Ectodermal cell (in vitro differentiated cells): ENCODE data around the gene RBM18.

Source experiments
- H3K27ac ChIP-seq: 2 replicates; pipeline ENCODE4 v1.7.0; 2013; ENCODE audit warnings: mild to moderate bottlenecking, low read depth, low read length; ENCODE audit not compliant: insufficient read depth, poor library complexity, severe bottlenecking
- H3K27me3 ChIP-seq: 2 replicates; pipeline ENCODE4 v1.7.0; 2013; ENCODE audit warnings: mild to moderate bottlenecking, low read length; ENCODE audit not compliant: insufficient read depth, control insufficient read depth, poor library complexity, severe bottlenecking
- H3K36me3 ChIP-seq: one replicate; pipeline ENCODE4 v1.7.0; 2013; ENCODE audit warnings: low read length; ENCODE audit not compliant: control insufficient read depth, insufficient read depth
- H3K4me1 ChIP-seq: one replicate; pipeline ENCODE4 v1.7.0; 2013; ENCODE audit warnings: low read length; ENCODE audit not compliant: control insufficient read depth, insufficient read depth
- H3K4me3 ChIP-seq: 2 replicates; pipeline ENCODE4 v1.7.0; 2013; ENCODE audit warnings: low read depth, low read length, control low read depth; ENCODE audit not compliant: insufficient read depth
- H3K9me3 ChIP-seq: 2 replicates; pipeline ENCODE4 v1.7.0; 2013; ENCODE audit warnings: mild to moderate bottlenecking, low read length, moderate library complexity; ENCODE audit not compliant: control insufficient read depth
- WGBS, 2 experiments: methylation state at CpG; one replicate each; pipeline ENCODE4 v1.1.7; 2013; ENCODE audit warnings: missing lambda C conversion rate in 2 of 2; 5-methylcytosine and 5-hydroxymethylcytosine counted together

The RBM18 gene

GRCh38 chr9:122205176-122205575 lies 59.5 kb downstream of the RBM18 start:
- Histone ChIP-seq H3K4me3 (no peak overlapping the region), H3K27me3 (peaks cover 5% of the 10 kb centered on the region), H3K9me3 (no peaks in the 10 kb centered on the region), H3K36me3 (no peaks in the 10 kb centered on the region), H3K4me1 (no peaks in the 10 kb centered on the region), H3K27ac (no peak overlapping the region)
- WGBS, 2 experiments, result 91 to 92% methylated on average over 8 of the region's 8 CpGs

DNA sequence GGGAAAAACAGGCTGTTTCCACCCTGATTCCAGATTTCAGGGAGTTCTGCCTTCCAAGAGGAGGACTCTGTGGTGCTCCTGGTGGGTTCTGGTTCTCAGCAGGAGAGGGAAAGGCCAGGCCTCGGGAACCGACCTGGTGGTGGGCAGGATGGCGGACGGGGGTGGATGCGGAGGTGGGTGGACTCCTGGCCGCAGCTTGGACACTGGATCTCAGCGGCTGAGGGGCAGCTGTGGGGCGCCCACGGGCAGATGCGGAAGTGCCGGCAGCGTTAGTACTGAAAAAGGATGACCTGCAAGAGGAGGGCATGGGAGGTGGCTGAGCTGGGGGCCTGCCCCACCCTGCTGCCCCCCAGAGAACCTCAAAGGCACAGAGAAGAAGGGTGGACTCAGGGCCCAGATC lies 60.1 kb downstream of the RBM18 start:
- H3K4me1 ChIP-seq, result no peaks in the 10 kb centered on the region
- WGBS, 2 experiments, result 80 to 81% methylated on average over 12 of the region's 12 CpGs
- H3K27ac ChIP-seq, result no peak overlapping the region
- H3K36me3 ChIP-seq, result no peaks in the 10 kb centered on the region
- peaks cover 4% of the 10 kb centered on the region for H3K27me3 ChIP-seq
- H3K9me3 ChIP-seq, result no peaks in the 10 kb centered on the region
- no peak overlapping the region for H3K4me3 ChIP-seq

DNA sequence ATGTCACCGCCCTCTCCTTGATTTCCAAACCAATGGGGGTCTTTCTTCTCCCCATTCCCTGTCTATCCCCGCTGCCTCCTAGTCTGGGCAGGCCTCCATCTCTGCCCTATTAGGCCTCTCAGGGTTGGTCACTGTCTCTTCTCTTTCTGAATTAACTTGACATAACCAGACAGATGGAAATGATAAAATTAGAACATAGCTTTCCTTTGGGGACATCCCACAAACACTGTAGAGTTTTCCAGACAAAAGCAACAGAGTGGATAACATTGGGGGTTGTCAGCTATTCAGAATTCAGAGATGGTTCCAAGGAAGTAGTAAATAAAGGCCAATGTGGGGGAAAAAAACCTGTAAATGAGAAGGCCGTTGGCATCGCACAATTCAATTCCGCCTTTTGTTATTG lies 60.6 kb downstream of the RBM18 start:
- WGBS, 2 experiments, result 77 to 81% methylated on average over 5 of the region's 5 CpGs
- Histone ChIP-seq H3K4me3 (no peak overlapping the region), H3K36me3 (no peaks in the 10 kb centered on the region), H3K27me3 (peaks cover 4% of the 10 kb centered on the region), H3K4me1 (no peaks in the 10 kb centered on the region), H3K9me3 (no peaks in the 10 kb centered on the region), H3K27ac (no peak overlapping the region)

DNA sequence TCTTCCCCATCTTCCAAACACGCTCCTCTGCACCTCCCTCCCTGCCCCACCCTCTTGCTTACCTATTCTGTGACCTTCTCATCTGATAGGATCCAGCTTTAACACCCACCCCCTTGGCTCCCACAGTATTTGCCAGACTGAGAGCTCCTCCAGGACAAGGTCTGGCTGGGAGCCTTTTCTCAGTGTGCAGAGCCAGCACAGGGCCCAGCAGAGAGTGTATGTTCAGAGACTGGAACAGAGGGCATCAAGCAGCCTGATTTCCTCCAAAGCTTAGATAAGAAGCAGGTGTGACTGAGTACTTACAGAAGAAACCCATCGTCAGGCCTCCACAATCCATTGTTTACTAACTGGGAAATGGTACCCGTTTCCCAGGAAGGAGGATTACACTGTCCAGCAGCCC lies 62.5 kb downstream of the RBM18 start:
- peaks cover 7% of the 10 kb centered on the region for H3K4me1 ChIP-seq

GRCh38 chr9:122201641-122202040 lies 63.0 kb downstream of the RBM18 start:
- 92 to 96% methylated on average over 1 of the region's 1 CpG for WGBS, 2 experiments
- Histone ChIP-seq H3K4me1 (peaks cover 7% of the 10 kb centered on the region), H3K36me3 (no peaks in the 10 kb centered on the region), H3K9me3 (no peaks in the 10 kb centered on the region), H3K27me3 (no peaks in the 10 kb centered on the region), H3K27ac (no peak overlapping the region), H3K4me3 (no peak overlapping the region)

More for the DNA sequence above, 62.5 kb downstream of the RBM18 start:
- H3K4me3 ChIP-seq, result no peak overlapping the region
- H3K27ac ChIP-seq, result no peak overlapping the region
- H3K27me3 ChIP-seq, result no peaks in the 10 kb centered on the region
- H3K9me3 ChIP-seq, result no peaks in the 10 kb centered on the region
- no peaks in the 10 kb centered on the region for H3K36me3 ChIP-seq
- 89 to 91% methylated on average over 3 of the region's 3 CpGs for WGBS, 2 experiments

DNA sequence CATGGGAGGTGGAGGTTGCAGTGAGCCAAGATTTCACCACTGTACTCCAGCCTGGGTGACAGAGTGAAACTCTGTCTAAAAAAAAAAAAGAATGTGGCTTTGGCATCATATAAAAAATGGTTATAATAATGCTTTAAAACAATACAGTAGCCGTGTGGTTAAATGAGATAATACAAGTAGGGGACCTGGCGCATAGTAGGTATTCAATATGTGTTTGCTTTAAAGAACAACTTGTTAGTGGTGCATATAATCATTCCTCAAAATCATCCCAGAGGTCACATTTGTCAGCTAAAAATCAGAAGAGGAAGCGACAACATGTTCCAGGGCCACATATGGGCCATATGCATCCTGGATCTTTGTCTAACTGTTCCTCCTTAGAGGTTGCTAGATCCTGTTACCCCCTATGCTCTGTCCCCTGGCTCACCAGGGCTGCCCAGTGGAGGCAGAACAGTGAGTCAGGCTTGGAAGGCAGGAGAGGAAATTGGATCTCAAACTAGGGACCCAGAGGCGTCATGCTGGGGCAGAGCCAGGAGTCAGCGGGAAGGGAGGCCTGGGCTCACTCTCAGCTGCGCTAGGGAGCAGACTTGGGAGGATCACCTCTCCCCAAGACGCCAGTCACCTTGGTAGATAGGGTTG lies 63.6 kb downstream of the RBM18 start:
- Histone ChIP-seq H3K36me3 (no peaks in the 10 kb centered on the region), H3K27me3 (no peaks in the 10 kb centered on the region), H3K4me3 (no peak overlapping the region), H3K4me1 (peaks cover 7% of the 10 kb centered on the region), H3K27ac (no peak overlapping the region), H3K9me3 (no peaks in the 10 kb centered on the region)
- 94 to 96% methylated on average over 6 to 7 of the region's 7 CpGs for WGBS, 2 experiments

DNA sequence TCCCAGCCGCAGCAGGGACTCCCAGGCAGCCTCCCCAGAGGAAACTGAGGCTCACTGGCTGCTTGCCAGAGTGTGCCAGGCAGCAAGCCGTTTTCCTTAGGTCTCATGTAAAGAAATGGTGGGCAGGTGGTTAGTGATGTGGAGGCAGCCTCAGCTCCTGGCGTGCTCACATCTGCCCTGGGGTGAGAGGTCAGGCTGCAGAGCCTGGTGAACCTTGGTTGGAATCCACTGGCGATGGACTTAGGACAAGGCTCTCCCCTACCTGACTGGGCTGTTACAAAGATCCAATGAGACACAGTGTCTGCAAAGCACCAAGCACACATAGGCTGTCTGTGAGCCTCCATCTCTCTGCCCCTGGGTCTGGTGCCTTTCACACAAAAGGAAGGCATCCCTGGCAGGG lies 66.8 kb downstream of the RBM18 start:
- H3K4me1 ChIP-seq, result peaks cover 7% of the 10 kb centered on the region
- H3K36me3 ChIP-seq, result no peaks in the 10 kb centered on the region
- WGBS, 2 experiments, result 83 to 87% methylated on average over 4 of the region's 4 CpGs
- H3K4me3 ChIP-seq, result no peak overlapping the region
- H3K27ac ChIP-seq, result no peak overlapping the region
- no peaks in the 10 kb centered on the region for H3K27me3 ChIP-seq
- H3K9me3 ChIP-seq, result no peaks in the 10 kb centered on the region

DNA sequence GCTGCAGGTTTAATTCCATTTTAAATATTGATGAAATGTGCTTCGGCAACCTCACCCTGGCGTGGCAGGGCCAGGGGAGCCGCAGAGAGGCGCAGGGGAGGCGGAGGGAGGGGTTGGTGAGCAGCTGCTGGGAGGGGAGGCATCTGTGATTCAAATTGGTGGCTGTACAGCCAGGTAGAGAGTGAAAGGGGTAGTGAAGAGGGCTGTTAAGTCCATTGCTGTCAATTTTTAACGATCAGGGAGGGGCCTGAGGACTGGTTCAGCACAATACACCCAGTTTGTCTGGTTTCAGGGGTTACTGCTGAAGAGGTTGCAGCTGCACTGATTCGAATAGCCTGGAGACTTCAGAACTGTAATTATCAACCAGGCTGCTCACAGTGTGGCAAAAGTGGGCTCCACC lies 67.2 kb downstream of the RBM18 start:
- no peaks in the 10 kb centered on the region for H3K27me3 ChIP-seq
- WGBS, 2 experiments, result 77 to 79% methylated on average over 7 of the region's 7 CpGs

GRCh38 chr9:122195875-122196274 lies 68.8 kb downstream of the RBM18 start:
- WGBS, 2 experiments, result 83 to 88% methylated on average over 4 of the region's 4 CpGs
- H3K4me1 ChIP-seq, result peaks cover 7% of the 10 kb centered on the region
- no peaks in the 10 kb centered on the region for H3K27me3 ChIP-seq
- no peaks in the 10 kb centered on the region for H3K36me3 ChIP-seq
- no peak overlapping the region for H3K27ac ChIP-seq
- H3K9me3 ChIP-seq, result no peaks in the 10 kb centered on the region
- H3K4me3 ChIP-seq, result no peak overlapping the region

More for the DNA sequence above, 67.2 kb downstream of the RBM18 start:
- Histone ChIP-seq H3K36me3 (no peaks in the 10 kb centered on the region), H3K9me3 (no peaks in the 10 kb centered on the region), H3K4me1 (peaks cover 7% of the 10 kb centered on the region), H3K27ac (no peak overlapping the region), H3K4me3 (no peak overlapping the region)

DNA sequence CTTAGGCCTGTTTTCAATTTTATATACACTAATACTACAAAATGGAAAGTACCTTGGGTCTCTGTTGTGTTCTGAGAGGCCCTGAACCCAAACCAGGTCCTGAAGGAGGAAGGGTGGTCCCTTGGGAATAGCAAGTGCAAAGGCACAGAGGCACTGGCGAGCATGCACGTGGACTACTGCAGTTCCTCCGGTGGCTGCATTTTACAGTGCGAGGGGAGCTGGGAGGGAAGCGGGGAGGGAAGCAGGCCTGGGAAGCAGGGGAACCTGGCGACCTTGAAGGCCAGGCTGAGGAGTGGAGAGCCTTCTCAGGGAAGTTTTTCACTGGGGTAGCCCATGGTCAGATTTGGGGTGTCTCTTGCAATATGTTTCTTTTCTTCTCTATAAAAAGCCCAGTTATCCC lies 71.0 kb downstream of the RBM18 start:
- Histone ChIP-seq H3K9me3 (no peaks in the 10 kb centered on the region), H3K27ac (no peak overlapping the region), H3K4me1 (peaks cover 7% of the 10 kb centered on the region), H3K4me3 (no peak overlapping the region), H3K36me3 (no peaks in the 10 kb centered on the region), H3K27me3 (no peaks in the 10 kb centered on the region)
- WGBS, 2 experiments, result 79 to 86% methylated on average over 6 of the region's 6 CpGs
